ENCODE results near the gene ALX4. TPM values are rescaled to one million over a fixed set of nuclear protein-coding genes. Genes with fewer than 3 reads are reported as not detected.

Gene ALX4
- total and polyA plus RNA-seq, 2 donors from 2014 or later, result 0.09 to 0.16 TPM

DNA sequence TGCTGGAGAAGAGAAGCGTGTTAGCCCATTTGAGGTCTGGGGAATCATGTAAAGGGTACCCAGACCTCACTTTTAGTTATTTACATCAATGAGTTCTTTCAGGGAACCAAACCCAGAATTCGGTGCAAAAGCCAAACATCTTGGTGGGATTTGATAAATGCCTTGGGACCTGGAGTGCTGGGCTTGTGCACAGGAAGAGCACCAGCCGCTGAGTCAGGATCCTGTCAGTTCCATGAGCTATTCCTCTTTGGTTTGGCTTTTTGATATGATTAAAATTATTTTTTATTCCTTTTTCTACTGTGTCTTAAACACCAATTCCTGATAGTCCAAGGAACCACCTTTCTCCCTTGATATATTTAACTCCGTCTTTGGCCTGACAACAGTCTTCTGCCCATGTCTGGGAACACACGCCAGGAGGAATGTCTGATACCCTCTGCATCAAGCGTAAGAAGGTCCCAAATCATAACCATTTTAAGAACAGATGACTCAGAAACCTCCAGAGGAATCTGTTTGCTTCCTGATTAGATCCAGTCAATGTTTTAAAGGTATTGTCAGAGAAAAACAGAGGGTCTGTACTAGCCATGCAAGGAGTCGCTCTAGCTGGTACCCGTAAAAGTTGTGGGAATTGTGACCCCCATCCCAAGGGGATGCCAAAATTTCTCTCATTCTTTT is 65.2 kb downstream of the ALX4 start:
- Histone ChIP-seq H3K27me3 (ENCODE audit: control insufficient read depth, insufficient read depth, low read length) (no peaks in the 10 kb centered on the region), H3K27ac (ENCODE audit: low read depth in 2 of 2, low read length in 2 of 2) (no peak overlapping the region), H3K36me3 (ENCODE audit: control insufficient read depth in 2 of 3, insufficient read depth in 3 of 3, low read length in 3 of 3) (peaks cover 0 to 2% (median 0%) of the 10 kb centered on the region in 3 donors), H3K9me3 (ENCODE audit: control insufficient read depth in 2 of 3, insufficient read depth in 1 of 3, low read length in 3 of 3) (no peaks in the 10 kb centered on the region), H3K9ac (ENCODE audit: low read length in 3 of 3) (no peak overlapping the region), H3K4me3 (ENCODE audit: low read length in 3 of 3) (no peak overlapping the region), H3K4me1 (ENCODE audit: control insufficient read depth in 2 of 3, insufficient read depth in 2 of 3, low read depth in 1 of 3, low read length in 3 of 3) (peaks cover 0 to 25% (median 17%) of the 10 kb centered on the region in 3 donors)
- TF ChIP-seq, protein P1, sequence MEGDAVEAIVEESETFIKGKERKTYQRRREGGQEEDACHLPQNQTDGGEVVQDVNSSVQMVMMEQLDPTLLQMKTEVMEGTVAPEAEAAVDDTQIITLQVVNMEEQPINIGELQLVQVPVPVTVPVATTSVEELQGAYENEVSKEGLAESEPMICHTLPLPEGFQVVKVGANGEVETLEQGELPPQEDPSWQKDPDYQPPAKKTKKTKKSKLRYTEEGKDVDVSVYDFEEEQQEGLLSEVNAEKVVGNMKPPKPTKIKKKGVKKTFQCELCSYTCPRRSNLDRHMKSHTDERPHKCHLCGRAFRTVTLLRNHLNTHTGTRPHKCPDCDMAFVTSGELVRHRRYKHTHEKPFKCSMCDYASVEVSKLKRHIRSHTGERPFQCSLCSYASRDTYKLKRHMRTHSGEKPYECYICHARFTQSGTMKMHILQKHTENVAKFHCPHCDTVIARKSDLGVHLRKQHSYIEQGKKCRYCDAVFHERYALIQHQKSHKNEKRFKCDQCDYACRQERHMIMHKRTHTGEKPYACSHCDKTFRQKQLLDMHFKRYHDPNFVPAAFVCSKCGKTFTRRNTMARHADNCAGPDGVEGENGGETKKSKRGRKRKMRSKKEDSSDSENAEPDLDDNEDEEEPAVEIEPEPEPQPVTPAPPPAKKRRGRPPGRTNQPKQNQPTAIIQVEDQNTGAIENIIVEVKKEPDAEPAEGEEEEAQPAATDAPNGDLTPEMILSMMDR (IDR thresholded peaks at IDR 0.05; ENCODE audit: borderline replicate concordance, extremely low read depth, insufficient read depth), result no peak
- FAIRE-seq (no peak), DNase-seq (no peak)
- intact Hi-C loops (cut with DNase I), result no loop called here

DNA sequence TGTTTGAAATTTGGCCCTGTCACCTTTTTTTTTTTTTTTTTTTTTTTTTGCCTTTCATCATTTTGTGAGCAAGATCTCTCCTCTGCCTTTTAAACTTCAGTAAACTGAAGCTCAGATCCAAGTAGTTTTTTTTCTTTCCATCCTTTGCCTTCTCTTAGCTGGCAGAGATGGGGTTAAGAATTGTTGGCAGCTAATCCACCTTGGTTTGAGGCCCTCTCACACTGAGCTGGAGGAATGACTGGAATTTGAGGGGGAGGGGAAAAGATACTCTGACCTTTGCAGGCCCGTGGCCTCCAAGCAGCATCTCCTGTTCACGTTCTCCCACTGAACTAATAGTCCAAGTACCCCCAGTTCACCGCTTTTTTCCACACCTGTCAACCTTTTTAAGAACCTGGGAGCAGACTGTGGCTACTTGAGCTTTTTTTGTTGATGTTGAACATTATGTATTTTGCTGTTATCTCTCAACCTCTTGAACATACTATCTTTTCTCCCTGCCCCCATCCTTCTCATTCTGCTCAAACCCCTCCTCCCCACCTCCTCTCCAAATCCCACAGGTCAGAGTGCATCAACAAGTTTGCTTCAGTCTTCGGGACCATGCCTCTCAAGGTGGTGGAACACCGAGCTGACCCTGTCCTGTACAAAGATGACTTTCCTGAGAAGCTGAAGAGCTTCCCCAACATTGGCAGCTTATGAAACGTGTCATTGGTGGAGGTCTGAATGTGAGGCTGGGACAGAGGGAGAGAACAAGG is 66.2 kb downstream of the ALX4 start:
- peak overlapping the region in 1 of 2 donors; percentile 61 for H3K27ac ChIP-seq (ENCODE audit: low read depth in 2 of 2, low read length in 2 of 2)

DNA sequence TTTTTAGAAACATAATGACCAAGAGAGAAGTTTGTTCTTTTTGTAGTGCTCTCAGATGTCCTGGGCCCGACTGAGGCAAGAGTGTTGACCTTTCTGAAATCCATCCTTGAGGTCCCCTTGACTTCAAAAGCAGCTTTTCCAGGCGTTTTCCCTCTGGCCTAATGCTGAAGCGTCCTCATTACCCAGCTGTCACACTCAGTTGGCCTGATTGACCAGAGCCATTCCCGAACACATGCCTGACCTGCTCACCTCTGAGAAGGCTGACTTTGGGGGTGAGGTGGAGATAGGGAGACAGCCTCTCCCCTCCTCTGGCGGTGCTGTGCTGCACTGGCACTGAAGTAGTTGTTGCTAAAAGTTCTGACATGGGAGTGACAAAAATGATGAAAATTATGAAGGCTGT is 66.9 kb downstream of the ALX4 start:
- TF ChIP-seq, protein P1 (IDR thresholded peaks at IDR 0.05; ENCODE audit: borderline replicate concordance, extremely low read depth, insufficient read depth), result no peak
- Histone ChIP-seq H3K27me3 (ENCODE audit: control insufficient read depth, insufficient read depth, low read length) (no peaks in the 10 kb centered on the region), H3K4me1 (ENCODE audit: control insufficient read depth in 2 of 3, insufficient read depth in 2 of 3, low read depth in 1 of 3, low read length in 3 of 3) (peaks cover 0 to 25% (median 17%) of the 10 kb centered on the region in 3 donors), H3K36me3 (ENCODE audit: control insufficient read depth in 2 of 3, insufficient read depth in 3 of 3, low read length in 3 of 3) (peaks cover 0 to 2% (median 0%) of the 10 kb centered on the region in 3 donors), H3K4me3 (ENCODE audit: low read length in 3 of 3) (no peak overlapping the region), H3K27ac (ENCODE audit: low read depth in 2 of 2, low read length in 2 of 2) (no peak overlapping the region), H3K9me3 (ENCODE audit: control insufficient read depth in 2 of 3, insufficient read depth in 1 of 3, low read length in 3 of 3) (no peaks in the 10 kb centered on the region), H3K9ac (ENCODE audit: low read length in 3 of 3) (no peak overlapping the region)
- FAIRE-seq (no peak), DNase-seq (peak in 2 of 5 donors; percentile 24)
- intact Hi-C loops (cut with DNase I), result no loop called here

More for the DNA sequence above, 66.2 kb downstream of the ALX4 start:
- TF ChIP-seq, protein P1 (IDR thresholded peaks at IDR 0.05; ENCODE audit: borderline replicate concordance, extremely low read depth, insufficient read depth), result no peak
- no peaks in the 10 kb centered on the region for H3K27me3 ChIP-seq (ENCODE audit: control insufficient read depth, insufficient read depth, low read length)
- FAIRE-seq (no peak), DNase-seq (peak in 3 of 5 donors; percentile 76 to 89 (median 82))
- H3K4me3 ChIP-seq (ENCODE audit: low read length in 3 of 3), result no peak overlapping the region
- peaks cover 0 to 2% (median 0%) of the 10 kb centered on the region in 3 donors for H3K36me3 ChIP-seq (ENCODE audit: control insufficient read depth in 2 of 3, insufficient read depth in 3 of 3, low read length in 3 of 3)
- H3K4me1 ChIP-seq (ENCODE audit: control insufficient read depth in 2 of 3, insufficient read depth in 2 of 3, low read depth in 1 of 3, low read length in 3 of 3), result peaks cover 0 to 25% (median 17%) of the 10 kb centered on the region in 3 donors
- H3K9me3 ChIP-seq (ENCODE audit: control insufficient read depth in 2 of 3, insufficient read depth in 1 of 3, low read length in 3 of 3), result no peaks in the 10 kb centered on the region
- intact Hi-C loops (cut with DNase I), result no loop called here
- H3K9ac ChIP-seq (ENCODE audit: low read length in 3 of 3), result no peak overlapping the region
